Endothelial cell of umbilical vein (primary cell): ENCODE results near the gene PCBP4.

ENCODE experiments used
- CTCF ChIP-seq, 2 donors: IDR thresholded peaks; 1 replicate in 1 of 2; 2 replicates in 1 of 2; pipeline ENCODE4 v1.5.1; 2011; ENCODE audit warnings: low read length in 2 of 2, mild to moderate bottlenecking in 2 of 2, moderate library complexity in 2 of 2, control low read depth in 1 of 2, inconsistent platforms in 1 of 2, low read depth in 1 of 2; ENCODE audit not compliant: insufficient read depth in 1 of 2; ENCODE audit errors: extremely low read depth in 1 of 2
- EZH2 ChIP-seq: IDR thresholded peaks from 2 replicates; pipeline ENCODE4 v1.6.1; 2012; ENCODE audit warnings: borderline replicate concordance, low read depth, mild to moderate bottlenecking, moderate library complexity, low read length, inconsistent platforms; ENCODE audit not compliant: severe bottlenecking
- FOS ChIP-seq: IDR thresholded peaks from 2 replicates; pipeline ENCODE4 v1.6.1; 2011; ENCODE audit warnings: mild to moderate bottlenecking, low read length, moderate library complexity, borderline replicate concordance; ENCODE audit not compliant: insufficient read depth
- GATA2 ChIP-seq: IDR thresholded peaks from 2 replicates; pipeline ENCODE4 v1.7.0; 2011; ENCODE audit warnings: low read depth, mild to moderate bottlenecking, moderate library complexity, mixed read lengths, low read length; ENCODE audit not compliant: insufficient read length, insufficient read depth
- JUN ChIP-seq: IDR thresholded peaks from 2 replicates; pipeline ENCODE4 v1.6.1; 2011; ENCODE audit warnings: borderline replicate concordance, low read depth; ENCODE audit not compliant: insufficient read length, insufficient read depth
- MYC ChIP-seq: IDR thresholded peaks from one replicate; pipeline ENCODE4 v1.6.1; 2011; ENCODE audit warnings: mild to moderate bottlenecking, low read depth, low read length
- POLR2A ChIP-seq: IDR thresholded peaks from 2 replicates; pipeline ENCODE4 v1.6.1; 2012; ENCODE audit warnings: low read depth, mild to moderate bottlenecking, control low read depth, low read length
- POLR2AphosphoS5 ChIP-seq: IDR thresholded peaks from 2 replicates; pipeline ENCODE4 v1.6.1; 2012; ENCODE audit warnings: low read depth, mild to moderate bottlenecking, control low read depth, low read length, moderate library complexity; ENCODE audit not compliant: insufficient read depth

DNA sequence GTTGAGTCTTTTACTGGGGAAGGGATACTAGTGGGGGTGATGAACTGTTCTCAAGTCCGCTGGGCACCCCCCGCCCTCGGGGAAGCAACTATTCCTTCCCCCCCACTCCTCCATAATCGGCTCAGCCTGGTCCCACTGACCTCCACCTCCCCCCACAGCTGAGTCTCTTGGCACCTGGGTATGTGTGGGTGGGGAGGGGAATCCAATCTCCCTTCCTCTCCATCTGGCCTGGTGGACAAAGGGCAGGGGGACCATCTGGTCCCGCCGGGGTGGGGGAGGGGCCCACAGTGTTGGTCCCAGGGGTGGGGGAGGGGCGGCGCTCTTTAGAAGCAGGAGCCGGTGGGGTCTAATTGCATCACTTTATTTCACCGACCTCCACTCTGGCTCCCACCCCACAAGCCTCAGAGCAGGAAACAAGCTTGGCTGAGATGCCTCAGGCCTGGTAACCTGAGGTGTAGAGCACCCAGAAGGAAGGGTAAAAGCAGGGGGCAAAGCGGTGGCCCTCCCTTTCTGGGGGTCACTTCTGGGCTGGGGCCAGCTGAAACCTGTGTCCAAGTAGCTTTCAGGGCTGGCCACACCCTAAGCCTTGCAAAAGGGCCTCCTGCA lies 1.0 kb upstream of the PCBP4 start:
- no peak for TF ChIP-seq CTCF (IDR thresholded peaks at IDR 0.05; ENCODE audit: extremely low read depth in 1 of 2, insufficient read depth in 1 of 2, low read depth in 1 of 2, low read length in 2 of 2)
- no peak for TF ChIP-seq EZH2
- TF ChIP-seq GATA2 = no peak
- TF ChIP-seq MYC = no peak
- no peak for TF ChIP-seq POLR2A
- no peak for TF ChIP-seq JUN
- no peak for TF ChIP-seq FOS
- no peak for TF ChIP-seq POLR2AphosphoS5
